MCF 10A (cell line): ENCODE data around the gene OPTC. TPM values are rescaled to one million over a fixed set of nuclear protein-coding genes. Genes with fewer than 3 reads are reported as not detected.

ENCODE experiments used
- BruUV-seq: library from RNA; stranded (reverse); fragments of 400-500 nt; replicated peaks from 2 replicates; lab custom pipeline; 2021; lab: Mats Ljungman, UMichigan
- CTCF ChIA-PET: fragments of 300-600 bp; sonication (Branson Sonifier 250); formaldehyde crosslinking; extraction: SDS; loops from one replicate; lab custom pipeline; 2021; ENCODE audit warnings: antibody characterized with exemption, inconsistent platforms; lab: Yijun Ruan, JAX
- POLR2A ChIA-PET: fragments of 300-600, 350-650 bp; sonication (Branson Sonifier 250); formaldehyde crosslinking; extraction: SDS; loops from one replicate; lab custom pipeline; 2020; ENCODE audit warnings: antibody characterized with exemption, inconsistent platforms; lab: Yijun Ruan, JAX
- DNase-seq: peaks from one replicate; pipeline ENCODE4 v3.0.0-alpha.2; 2018; ENCODE audit not compliant: unreplicated experiment
- H3K27ac Mint-ChIP-seq: one replicate; pipeline ENCODE4 v1.8.0; 2022; ENCODE audit warnings: mild to moderate bottlenecking, low read depth, mixed read lengths; ENCODE audit not compliant: unreplicated experiment
- H3K27me3 Mint-ChIP-seq: one replicate; pipeline ENCODE4 v1.8.0; 2022; ENCODE audit warnings: mixed read lengths; ENCODE audit not compliant: insufficient read depth, unreplicated experiment
- H3K36me3 Mint-ChIP-seq: one replicate; pipeline ENCODE4 v1.8.0; 2022; ENCODE audit warnings: mild to moderate bottlenecking, moderate library complexity, mixed read lengths; ENCODE audit not compliant: insufficient read depth, unreplicated experiment
- H3K4me1 Mint-ChIP-seq: one replicate; pipeline ENCODE4 v1.8.0; 2022; ENCODE audit warnings: mixed read lengths; ENCODE audit not compliant: insufficient read depth, unreplicated experiment
- H3K4me3 Mint-ChIP-seq: one replicate; pipeline ENCODE4 v1.8.0; 2022; ENCODE audit warnings: mild to moderate bottlenecking, moderate library complexity, mixed read lengths; ENCODE audit not compliant: unreplicated experiment
- H3K9me3 Mint-ChIP-seq: one replicate; pipeline ENCODE4 v1.8.0; 2022; ENCODE audit warnings: mixed read lengths; ENCODE audit not compliant: unreplicated experiment
- intact Hi-C: fragments of 100-400 bp; cut with micrococcal nuclease; formaldehyde crosslinking; loops from 2 replicates; pipeline ENCODE4 v1.14.1; 2022
- total RNA-seq: library from RNA; stranded (reverse); gene quantifications from 2 replicates; pipeline ENCODE4 v1.2.3, GENCODE V29; 2022
- TF ChIP-seq, protein P1 (sequence below): fragments of 200-600 bp; IDR thresholded peaks from one replicate; pipeline ENCODE4 v1.8.0; 2022; ENCODE audit warnings: antibody characterized with exemption, mild to moderate bottlenecking; ENCODE audit not compliant: unreplicated experiment

OPTC gene
- total RNA-seq, 1 experiment from 2014 or later: not detected

- no peak overlapping the region for H3K27ac Mint-ChIP-seq
- intact Hi-C loops: no loop called here
- H3K27me3 Mint-ChIP-seq: peaks cover 55% of the 10 kb centered on the region
These were observed 17.6 kb upstream of the OPTC start for GRCh38 chr1:203476216-203476814.

GRCh38 chr1:203477748-203478147 lies 16.2 kb upstream of the OPTC start:
- TF ChIP-seq, protein P1, sequence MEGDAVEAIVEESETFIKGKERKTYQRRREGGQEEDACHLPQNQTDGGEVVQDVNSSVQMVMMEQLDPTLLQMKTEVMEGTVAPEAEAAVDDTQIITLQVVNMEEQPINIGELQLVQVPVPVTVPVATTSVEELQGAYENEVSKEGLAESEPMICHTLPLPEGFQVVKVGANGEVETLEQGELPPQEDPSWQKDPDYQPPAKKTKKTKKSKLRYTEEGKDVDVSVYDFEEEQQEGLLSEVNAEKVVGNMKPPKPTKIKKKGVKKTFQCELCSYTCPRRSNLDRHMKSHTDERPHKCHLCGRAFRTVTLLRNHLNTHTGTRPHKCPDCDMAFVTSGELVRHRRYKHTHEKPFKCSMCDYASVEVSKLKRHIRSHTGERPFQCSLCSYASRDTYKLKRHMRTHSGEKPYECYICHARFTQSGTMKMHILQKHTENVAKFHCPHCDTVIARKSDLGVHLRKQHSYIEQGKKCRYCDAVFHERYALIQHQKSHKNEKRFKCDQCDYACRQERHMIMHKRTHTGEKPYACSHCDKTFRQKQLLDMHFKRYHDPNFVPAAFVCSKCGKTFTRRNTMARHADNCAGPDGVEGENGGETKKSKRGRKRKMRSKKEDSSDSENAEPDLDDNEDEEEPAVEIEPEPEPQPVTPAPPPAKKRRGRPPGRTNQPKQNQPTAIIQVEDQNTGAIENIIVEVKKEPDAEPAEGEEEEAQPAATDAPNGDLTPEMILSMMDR: no peak
- Mint-ChIP-seq H3K27me3 (peaks cover 45% of the 10 kb centered on the region), H3K4me1 (peaks cover 20% of the 10 kb centered on the region), H3K9me3 (no peaks in the 10 kb centered on the region), H3K27ac (no peak overlapping the region), H3K36me3 (no peaks in the 10 kb centered on the region), H3K4me3 (no peak overlapping the region)
- no peak for DNase-seq
- CTCF ChIA-PET: interaction anchor here (0.5 to 38.6 kb wide), 16 partner anchors 9 to 652 kb away, joined by 3 to 981 read pairs (median 3); no protein-coding TSS in a partner anchor
- no TSS peak for BruUV-seq
- POLR2A ChIA-PET: interaction anchor here (0.5 to 0.9 kb wide), 3 partner anchors 11 to 212 kb away, joined by 3 to 5 read pairs (median 3); no protein-coding TSS in a partner anchor
- intact Hi-C loops: no loop called here

More at GRCh38 chr1:203476216-203476814, 17.6 kb upstream of the OPTC start:
- Mint-ChIP-seq H3K4me1 (peaks cover 16% of the 10 kb centered on the region), H3K36me3 (no peaks in the 10 kb centered on the region), H3K9me3 (no peaks in the 10 kb centered on the region), H3K4me3 (no peak overlapping the region)
- TF ChIP-seq, protein P1: no peak
- POLR2A ChIA-PET: interaction anchor here (0.7 to 1.3 kb wide), 2 partner anchors 10 to 141 kb away, joined by 3 read pairs; no protein-coding TSS in a partner anchor
- DNase-seq: no peak
- no TSS peak for BruUV-seq
- CTCF ChIA-PET: interaction anchor here (0.6 to 38.6 kb wide), 12 partner anchors 11 to 209 kb away, joined by 3 to 981 read pairs (median 4); no protein-coding TSS in a partner anchor

DNA sequence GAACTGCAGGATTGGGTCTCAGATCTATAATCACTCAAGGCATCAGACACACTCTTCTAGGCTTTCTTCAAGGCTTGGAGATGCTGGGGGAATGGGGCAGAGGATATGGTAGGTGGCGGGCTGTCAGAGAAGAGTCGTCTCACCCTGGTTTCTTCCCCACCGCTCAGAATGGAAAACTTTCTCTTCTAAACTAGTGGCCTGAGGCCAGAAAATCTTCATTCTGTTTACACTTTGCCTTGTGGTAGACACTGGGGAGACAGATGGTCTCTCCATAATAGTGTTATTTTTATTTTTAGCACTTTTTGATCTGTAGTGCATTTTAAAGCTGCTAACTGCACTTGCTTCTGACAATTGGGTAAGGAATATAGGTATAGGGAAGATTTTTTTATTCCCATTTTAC lies 15.7 kb upstream of the OPTC start:
- peaks cover 20% of the 10 kb centered on the region for H3K4me1 Mint-ChIP-seq
- no peak for DNase-seq
- H3K4me3 Mint-ChIP-seq: no peak overlapping the region
- H3K27me3 Mint-ChIP-seq: peaks cover 41% of the 10 kb centered on the region
- no peaks in the 10 kb centered on the region for H3K9me3 Mint-ChIP-seq
- BruUV-seq: no TSS peak
- ChIA-PET POLR2A (interaction anchor here (0.9 kb wide), 1 partner anchor 11 kb away, joined by 5 read pairs; no protein-coding TSS in a partner anchor), CTCF (interaction anchor here (0.5 to 38.6 kb wide), 15 partner anchors 9 to 651 kb away, joined by 3 to 981 read pairs (median 3); no protein-coding TSS in a partner anchor)
- H3K36me3 Mint-ChIP-seq: no peaks in the 10 kb centered on the region
- intact Hi-C loops: no loop called here
- no peak overlapping the region for H3K27ac Mint-ChIP-seq
- TF ChIP-seq, protein P1: no peak

GRCh38 chr1:203478986-203479385 lies 15.0 kb upstream of the OPTC start:
- no TSS peak for BruUV-seq
- POLR2A ChIA-PET: interaction anchor here (0.8 kb wide), 1 partner anchor 152 kb away, joined by 7 read pairs; no protein-coding TSS in a partner anchor
- CTCF ChIA-PET: interaction anchor here (0.6 to 38.6 kb wide), 10 partner anchors 9 to 650 kb away, joined by 3 to 981 read pairs (median 6); no protein-coding TSS in a partner anchor
- Mint-ChIP-seq H3K36me3 (no peaks in the 10 kb centered on the region), H3K9me3 (no peaks in the 10 kb centered on the region), H3K27ac (no peak overlapping the region), H3K4me1 (peaks cover 20% of the 10 kb centered on the region), H3K4me3 (no peak overlapping the region), H3K27me3 (peaks cover 33% of the 10 kb centered on the region)
- intact Hi-C loops: no loop called here
- DNase-seq: no peak
- TF ChIP-seq, protein P1: no peak
